ENCODE data around the gene JARID2. TPM values are rescaled to one million over a fixed set of nuclear protein-coding genes. Genes with fewer than 3 reads are reported as not detected.

JARID2 gene
- polyA plus RNA-seq, 1 experiment: 9.7 TPM

- Histone ChIP-seq H3K9me3 (ENCODE audit: control insufficient read depth, insufficient read depth, low read length) (no peaks in the 10 kb centered on the region), H3K27me3 (ENCODE audit: control insufficient read depth, insufficient read depth, low read length) (no peaks in the 10 kb centered on the region), H3K27ac (ENCODE audit: low read depth, low read length) (no peak overlapping the region), H3K4me3 (ENCODE audit: low read depth, low read length) (no peak overlapping the region)
- ChIA-PET CTCF (no interaction called here), POLR2A (no interaction called here)
- TF ChIP-seq CTCF (IDR thresholded peaks at IDR 0.05; ENCODE audit: low read depth, low read length): no peak
- no peak for DNase-seq (ENCODE audit: low read depth, low spot score)
Measured at GRCh38 chr6:15352220-15352619, 106.4 kb downstream of the JARID2 start.

GRCh38 chr6:15352845-15353244 lies 107.0 kb downstream of the JARID2 start:
- Histone ChIP-seq H3K4me3 (ENCODE audit: low read depth, low read length) (no peak overlapping the region), H3K27ac (ENCODE audit: low read depth, low read length) (no peak overlapping the region), H3K27me3 (ENCODE audit: control insufficient read depth, insufficient read depth, low read length) (no peaks in the 10 kb centered on the region), H3K9me3 (ENCODE audit: control insufficient read depth, insufficient read depth, low read length) (no peaks in the 10 kb centered on the region)
- ChIA-PET POLR2A (no interaction called here), CTCF (no interaction called here)
- TF ChIP-seq CTCF (IDR thresholded peaks at IDR 0.05; ENCODE audit: low read depth, low read length): no peak
- DNase-seq (ENCODE audit: low read depth, low spot score): no peak

GRCh38 chr6:15355683-15356099 lies 109.8 kb downstream of the JARID2 start:
- no peak overlapping the region for H3K27ac ChIP-seq (ENCODE audit: low read depth, low read length)
- no peak for TF ChIP-seq CTCF (IDR thresholded peaks at IDR 0.05; ENCODE audit: low read depth, low read length)
- ChIA-PET POLR2A (no interaction called here), CTCF (no interaction called here)
- no peak for DNase-seq (ENCODE audit: low read depth, low spot score)
- no peaks in the 10 kb centered on the region for H3K9me3 ChIP-seq (ENCODE audit: control insufficient read depth, insufficient read depth, low read length)
- H3K4me3 ChIP-seq (ENCODE audit: low read depth, low read length): no peak overlapping the region
- no peaks in the 10 kb centered on the region for H3K27me3 ChIP-seq (ENCODE audit: control insufficient read depth, insufficient read depth, low read length)

GRCh38 chr6:15356179-15356578 lies 110.3 kb downstream of the JARID2 start:
- no peaks in the 10 kb centered on the region for H3K27me3 ChIP-seq (ENCODE audit: control insufficient read depth, insufficient read depth, low read length)
- H3K4me3 ChIP-seq (ENCODE audit: low read depth, low read length): no peak overlapping the region
- H3K9me3 ChIP-seq (ENCODE audit: control insufficient read depth, insufficient read depth, low read length): no peaks in the 10 kb centered on the region
- no peak overlapping the region for H3K27ac ChIP-seq (ENCODE audit: low read depth, low read length)
- CTCF ChIA-PET: no interaction called here
- POLR2A ChIA-PET: no interaction called here
- no peak for TF ChIP-seq CTCF (IDR thresholded peaks at IDR 0.05; ENCODE audit: low read depth, low read length)
- DNase-seq (ENCODE audit: low read depth, low spot score): no peak

- Histone ChIP-seq H3K27ac (ENCODE audit: low read depth, low read length) (no peak overlapping the region), H3K9me3 (ENCODE audit: control insufficient read depth, insufficient read depth, low read length) (no peaks in the 10 kb centered on the region), H3K4me3 (ENCODE audit: low read depth, low read length) (no peak overlapping the region), H3K27me3 (ENCODE audit: control insufficient read depth, insufficient read depth, low read length) (no peaks in the 10 kb centered on the region)
- DNase-seq (ENCODE audit: low read depth, low spot score): no peak
- TF ChIP-seq CTCF (IDR thresholded peaks at IDR 0.05; ENCODE audit: low read depth, low read length): no peak
- ChIA-PET CTCF (no interaction called here), POLR2A (no interaction called here)
Measured at GRCh38 chr6:15356937-15357336, 111.1 kb downstream of the JARID2 start.
